Endothelial cell (in vitro differentiated cells): Measurements from ENCODE around the gene COL13A1. TPM values are rescaled to one million over a fixed set of nuclear protein-coding genes. Genes with fewer than 3 reads are reported as not detected.

ENCODE experiments used
- DNase-seq: peaks from one replicate; pipeline ENCODE4 v3.0.0; 2021; ENCODE audit warnings: low spot score
- H3K27ac Mint-ChIP-seq: one replicate; pipeline ENCODE4 v1.8.0; 2021; ENCODE audit warnings: mixed read lengths, inconsistent platforms; ENCODE audit not compliant: unreplicated experiment
- H3K27me3 Mint-ChIP-seq: one replicate; pipeline ENCODE4 v1.8.0; 2021; ENCODE audit warnings: mild to moderate bottlenecking, moderate library complexity, mixed read lengths, inconsistent platforms; ENCODE audit not compliant: unreplicated experiment
- H3K36me3 Mint-ChIP-seq: one replicate; pipeline ENCODE4 v1.8.0; 2021; ENCODE audit warnings: mild to moderate bottlenecking, low read depth, mixed read lengths, inconsistent platforms; ENCODE audit not compliant: unreplicated experiment
- H3K4me1 Mint-ChIP-seq: one replicate; pipeline ENCODE4 v1.8.0; 2021; ENCODE audit warnings: mild to moderate bottlenecking, mixed read lengths, inconsistent platforms; ENCODE audit not compliant: unreplicated experiment
- H3K4me3 Mint-ChIP-seq: one replicate; pipeline ENCODE4 v1.8.0; 2021; ENCODE audit warnings: mild to moderate bottlenecking, mixed read lengths, inconsistent platforms; ENCODE audit not compliant: unreplicated experiment
- H3K9me3 Mint-ChIP-seq: one replicate; pipeline ENCODE4 v1.8.0; 2021; ENCODE audit warnings: mixed read lengths, inconsistent platforms; ENCODE audit not compliant: unreplicated experiment
- total RNA-seq: library from RNA; stranded (reverse); fragmentation: NEBNext Ultra II Directional; extraction: Animal tissue kit (Norgen Biotek cat#: 25700); gene quantifications from one replicate; pipeline ENCODE4 v1.2.1, GENCODE V29; 2021; ENCODE audit not compliant: unreplicated experiment
- TF ChIP-seq, protein P1 (sequence below): fragments of 200-600 bp; sonication (generic); IDR thresholded peaks from one replicate; pipeline ENCODE4 v1.5.0; 2021; ENCODE audit warnings: antibody characterized with exemption; ENCODE audit not compliant: unreplicated experiment

The COL13A1 gene
- total RNA-seq, 1 donor from 2014 or later: 22.6 TPM

DNA sequence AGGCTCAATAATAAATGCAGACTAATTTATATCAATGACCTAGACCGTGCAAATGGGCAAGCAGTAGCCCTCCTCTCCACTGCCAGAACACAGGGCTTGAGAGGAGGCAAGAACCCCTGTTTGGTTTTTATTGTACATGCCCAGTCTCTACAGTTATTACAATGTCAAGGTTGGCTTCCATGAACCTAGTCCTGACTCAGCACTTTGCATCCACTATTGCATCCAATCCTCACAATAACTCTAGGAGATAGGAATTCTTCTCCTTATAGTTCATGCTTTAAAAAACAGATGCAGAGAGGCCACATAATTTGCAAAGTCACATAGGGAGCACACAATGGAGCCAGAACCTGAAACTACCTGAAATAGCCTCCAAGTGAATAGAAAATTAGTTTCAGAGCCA is 7.0 kb upstream of the COL13A1 start:
- TF ChIP-seq, protein P1, sequence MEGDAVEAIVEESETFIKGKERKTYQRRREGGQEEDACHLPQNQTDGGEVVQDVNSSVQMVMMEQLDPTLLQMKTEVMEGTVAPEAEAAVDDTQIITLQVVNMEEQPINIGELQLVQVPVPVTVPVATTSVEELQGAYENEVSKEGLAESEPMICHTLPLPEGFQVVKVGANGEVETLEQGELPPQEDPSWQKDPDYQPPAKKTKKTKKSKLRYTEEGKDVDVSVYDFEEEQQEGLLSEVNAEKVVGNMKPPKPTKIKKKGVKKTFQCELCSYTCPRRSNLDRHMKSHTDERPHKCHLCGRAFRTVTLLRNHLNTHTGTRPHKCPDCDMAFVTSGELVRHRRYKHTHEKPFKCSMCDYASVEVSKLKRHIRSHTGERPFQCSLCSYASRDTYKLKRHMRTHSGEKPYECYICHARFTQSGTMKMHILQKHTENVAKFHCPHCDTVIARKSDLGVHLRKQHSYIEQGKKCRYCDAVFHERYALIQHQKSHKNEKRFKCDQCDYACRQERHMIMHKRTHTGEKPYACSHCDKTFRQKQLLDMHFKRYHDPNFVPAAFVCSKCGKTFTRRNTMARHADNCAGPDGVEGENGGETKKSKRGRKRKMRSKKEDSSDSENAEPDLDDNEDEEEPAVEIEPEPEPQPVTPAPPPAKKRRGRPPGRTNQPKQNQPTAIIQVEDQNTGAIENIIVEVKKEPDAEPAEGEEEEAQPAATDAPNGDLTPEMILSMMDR: no peak
- Mint-ChIP-seq H3K9me3 (no peaks in the 10 kb centered on the region), H3K27ac (no peak overlapping the region), H3K36me3 (no peaks in the 10 kb centered on the region), H3K4me1 (peaks cover 8% of the 10 kb centered on the region), H3K27me3 (peaks cover 4% of the 10 kb centered on the region), H3K4me3 (no peak overlapping the region)
- no peak for DNase-seq

DNA sequence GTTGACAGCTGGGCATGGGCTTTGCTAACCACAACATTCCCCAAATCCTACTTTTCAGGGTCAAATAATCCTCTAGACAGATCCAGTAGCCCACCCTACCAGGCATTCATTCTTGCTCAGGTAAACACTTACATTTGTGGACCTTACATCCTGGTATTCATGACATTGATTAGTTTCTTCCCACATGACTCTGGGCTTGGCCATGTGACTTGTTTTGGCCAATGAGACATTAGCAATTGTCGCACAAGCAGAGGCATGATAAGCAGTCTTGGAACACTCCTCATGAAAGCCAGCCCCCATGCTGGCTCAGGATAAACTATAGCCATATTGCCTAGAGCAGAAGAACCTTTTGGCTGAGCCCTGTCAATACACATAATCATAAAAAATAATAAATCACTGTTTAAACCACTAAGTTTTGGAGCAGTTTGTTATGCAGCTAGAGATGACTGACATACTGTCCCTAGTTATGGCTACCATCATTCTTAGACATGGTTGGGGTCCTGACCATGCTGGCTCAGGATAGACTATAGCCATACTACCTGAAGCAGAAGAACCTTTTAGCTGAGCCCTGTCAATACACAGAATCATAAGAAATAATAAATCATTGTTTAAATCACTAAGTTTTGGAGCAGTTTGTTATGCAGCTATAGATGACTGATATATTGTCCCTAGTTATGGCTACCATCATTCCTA is 6.3 kb upstream of the COL13A1 start:
- H3K4me1 Mint-ChIP-seq: peaks cover 11% of the 10 kb centered on the region
- H3K4me3 Mint-ChIP-seq: no peak overlapping the region
- no peaks in the 10 kb centered on the region for H3K9me3 Mint-ChIP-seq
- H3K27ac Mint-ChIP-seq: no peak overlapping the region
- peaks cover 4% of the 10 kb centered on the region for H3K27me3 Mint-ChIP-seq
- TF ChIP-seq, protein P1: no peak
- H3K36me3 Mint-ChIP-seq: no peaks in the 10 kb centered on the region
- no peak for DNase-seq

DNA sequence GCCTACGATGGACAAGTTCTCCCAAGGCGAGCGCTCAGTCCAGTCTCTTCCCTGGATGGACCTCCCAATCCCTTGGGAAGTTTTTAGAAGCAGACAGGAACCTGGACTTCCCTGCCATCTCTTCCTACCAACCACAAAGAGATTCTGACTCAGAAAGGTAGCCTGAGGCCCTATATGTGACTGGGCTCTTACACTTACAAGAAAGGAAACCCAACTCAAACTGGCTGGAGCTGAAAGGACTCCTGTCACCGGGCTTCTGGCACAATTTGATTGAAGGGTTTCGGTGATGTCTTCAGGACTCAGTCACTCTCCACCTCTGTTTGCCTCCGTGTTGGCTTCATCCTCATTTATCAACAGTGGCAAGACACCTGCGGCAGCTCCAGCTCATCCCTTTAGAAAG is 3.7 kb upstream of the COL13A1 start:
- Mint-ChIP-seq H3K4me3 (no peak overlapping the region), H3K4me1 (peaks cover 16% of the 10 kb centered on the region), H3K9me3 (no peaks in the 10 kb centered on the region), H3K36me3 (no peaks in the 10 kb centered on the region), H3K27me3 (peaks cover 4% of the 10 kb centered on the region), H3K27ac (no peak overlapping the region)
- TF ChIP-seq, protein P1: no peak
- no peak for DNase-seq

DNA sequence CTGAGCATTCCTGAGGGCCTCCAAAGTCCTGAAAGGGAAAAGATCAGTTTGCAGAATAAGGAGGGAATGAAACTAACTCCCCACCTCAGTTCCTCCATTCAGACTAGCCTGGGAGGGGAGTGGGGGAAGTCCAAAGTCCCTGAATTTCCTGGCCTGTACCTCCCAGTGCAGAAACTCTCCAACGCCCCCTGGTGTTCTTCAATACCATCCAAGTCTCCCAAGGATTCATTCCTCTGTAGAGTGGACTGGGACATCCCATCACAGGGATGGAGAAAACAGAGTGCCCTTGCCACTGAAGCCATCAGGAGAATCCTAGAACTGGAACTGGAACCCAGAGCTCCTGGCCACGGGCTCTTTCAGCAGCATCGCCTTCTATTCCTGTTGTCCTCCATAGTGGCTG is 1.6 kb upstream of the COL13A1 start:
- no peak overlapping the region for H3K4me3 Mint-ChIP-seq
- no peaks in the 10 kb centered on the region for H3K36me3 Mint-ChIP-seq
- H3K4me1 Mint-ChIP-seq: peaks cover 32% of the 10 kb centered on the region
- TF ChIP-seq, protein P1: peak; percentile 71
- H3K9me3 Mint-ChIP-seq: no peaks in the 10 kb centered on the region
- H3K27me3 Mint-ChIP-seq: peaks cover 4% of the 10 kb centered on the region
- DNase-seq: peak; percentile 73
- H3K27ac Mint-ChIP-seq: no peak overlapping the region

DNA sequence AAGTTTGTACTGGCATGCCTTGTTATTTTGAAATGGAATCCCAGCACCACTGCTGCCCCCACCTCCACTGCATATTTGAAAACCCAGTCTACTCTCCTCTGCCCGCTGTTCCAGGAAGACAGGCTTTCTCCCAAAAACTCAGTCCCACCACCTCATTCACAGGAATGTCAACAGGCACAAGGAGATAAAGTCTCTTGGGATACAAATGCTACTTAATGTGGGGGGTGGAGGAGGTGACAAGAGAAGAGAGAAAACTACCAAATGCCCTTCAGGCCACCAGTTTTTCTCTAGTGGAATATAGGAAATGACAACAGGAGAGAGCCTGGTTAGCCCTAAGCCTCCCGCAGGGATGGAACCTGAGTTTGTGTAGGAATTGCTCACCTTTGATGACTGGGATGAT is 1.0 kb upstream of the COL13A1 start:
- Mint-ChIP-seq H3K27ac (peak overlapping the region; percentile 36), H3K9me3 (no peaks in the 10 kb centered on the region), H3K4me1 (peaks cover 33% of the 10 kb centered on the region), H3K4me3 (peak overlapping the region; percentile 88), H3K36me3 (no peaks in the 10 kb centered on the region), H3K27me3 (peaks cover 5% of the 10 kb centered on the region)
- TF ChIP-seq, protein P1: no peak
- no peak for DNase-seq
